Spleen (tissue), 13 donors: ENCODE results near the gene UNC5CL. TPM values are rescaled to one million over a fixed set of nuclear protein-coding genes. Genes with fewer than 3 reads are reported as not detected.

ENCODE experiments used
- DNase-seq: peaks from one replicate; pipeline ENCODE4 v3.0.0-alpha.2; 2020
- H3K27ac ChIP-seq, 8 donors: fragments of 200-600 bp; sonication (generic) in 7 of 8; 1 replicate in 4 of 8; 2 replicates in 4 of 8; pipeline versions ENCODE4 v1.5.0 to v1.8.0; 2016 to 2021; ENCODE audit warnings: inconsistent platforms in 4 of 8, mild to moderate bottlenecking in 4 of 8, moderate library complexity in 1 of 8
- H3K27me3 ChIP-seq, 7 donors: fragments of 200-600 bp; sonication (generic) in 6 of 7; replicated peaks in 1 of 7; 1 replicate in 4 of 7; 2 replicates in 3 of 7; pipeline versions ENCODE4 v1.5.0 to v1.8.0; 2016 to 2021; ENCODE audit warnings: inconsistent platforms in 3 of 7, mild to moderate bottlenecking in 1 of 7
- H3K36me3 ChIP-seq, 6 donors: fragments of 200-600 bp; sonication (generic) in 5 of 6; 1 replicate in 4 of 6; 2 replicates in 2 of 6; pipeline versions ENCODE4 v1.5.0 to v1.8.0; 2016 to 2021; ENCODE audit warnings: inconsistent platforms in 2 of 6
- H3K4me1 ChIP-seq, 6 donors: fragments of 200-600 bp; sonication (generic) in 5 of 6; 1 replicate in 3 of 6; 2 replicates in 3 of 6; pipeline versions ENCODE4 v1.5.0 to v1.8.0; 2016 to 2021; ENCODE audit warnings: inconsistent platforms in 3 of 6
- H3K4me3 ChIP-seq, 8 donors: fragments of 200-600 bp; sonication (generic) in 7 of 8; 1 replicate in 4 of 8; 2 replicates in 4 of 8; pipeline versions ENCODE4 v1.5.0 to v1.8.0; 2016 to 2021; ENCODE audit warnings: inconsistent platforms in 4 of 8, mild to moderate bottlenecking in 4 of 8, moderate library complexity in 2 of 8
- H3K9me3 ChIP-seq, 8 donors: fragments of 200-600 bp; sonication (generic) in 7 of 8; 1 replicate in 4 of 8; 2 replicates in 4 of 8; pipeline versions ENCODE4 v1.5.0 to v1.8.0; 2016 to 2021; ENCODE audit warnings: inconsistent platforms in 4 of 8
- POLR2A ChIP-seq, 3 donors: fragments of 450-650 bp; IDR thresholded peaks; one replicate each; pipeline ENCODE4 v1.5.1; 2017; ENCODE audit warnings: antibody characterized with exemption in 3 of 3, mild to moderate bottlenecking in 1 of 3
- POLR2AphosphoS5 ChIP-seq, 3 donors: sonication (generic); formaldehyde crosslinking; IDR thresholded peaks; one replicate each; pipeline ENCODE4 v1.5.1; 2017; ENCODE audit warnings: antibody characterized with exemption in 3 of 3
- WGBS, 5 donors: extraction: QIAGEN DNeasy Blood & Tissue Kit in 3 of 5; methylation state at CpG; one replicate each; pipeline versions ENCODE4 v1.1.5 to v1.1.7; 2013 to 2018; 5-methylcytosine and 5-hydroxymethylcytosine counted together
- intact Hi-C: fragments of 100-400 bp; cut with DNase I; formaldehyde crosslinking; loops from one replicate; pipeline ENCODE4 v1.15.0; 2023; ENCODE audit warnings: low total_unique reads
- long read RNA-seq, 2 donors: transcript quantifications; one replicate each; lab custom pipeline, GENCODE V29; 2026
- polyA plus RNA-seq, 3 donors: library from polyadenylated mRNA; stranded (reverse); fragments of 200-250 nt; gene quantifications; one replicate each; pipeline ENCODE4 v1.2.1, GENCODE V29; 2013
- total RNA-seq, 7 donors: library from RNA; depleted of rRNA in 3 of 7; stranded (reverse); fragments of >200 nt in 3 of 7; fragmentation: NEBNext Ultra II Directional in 4 of 7; extraction: Animal tissue kit (Norgen Biotek cat#: 25700) in 4 of 7; gene quantifications; one replicate each; pipeline versions ENCODE4 v1.1.0 to v1.2.1, GENCODE V29; 2016 to 2021
- TF ChIP-seq, protein P1 (sequence below), 11 experiments: fragments of 200-600 bp in 7 of 11; fragments of 450-650 bp in 4 of 11; sonication (generic) in 4 of 11; IDR thresholded peaks in 8 of 11; conservative IDR thresholded peaks in 3 of 11; 1 replicate in 7 of 11; 2 replicates in 4 of 11; pipeline versions ENCODE4 v1.4.0 to v1.8.0; 2016 to 2021; ENCODE audit warnings: antibody characterized with exemption in 11 of 11, inconsistent platforms in 4 of 11, mild to moderate bottlenecking in 1 of 11
- donor health status: healthy with polysubstance abuse.
- donor health status: DM: no; HTN: no; CAD: no; lungs with moderate emphysema.
- donor health status: DM: no; HTN: no; CAD: no.
- donor health status: Bipolar disorder and iron deficiency.
- donor health status: healthy.
- donor health status: DM: no; HTN: no; CAD: no.
- donor health status: DM: yes; HTN: yes; CAD: no.

Gene UNC5CL, protein sequence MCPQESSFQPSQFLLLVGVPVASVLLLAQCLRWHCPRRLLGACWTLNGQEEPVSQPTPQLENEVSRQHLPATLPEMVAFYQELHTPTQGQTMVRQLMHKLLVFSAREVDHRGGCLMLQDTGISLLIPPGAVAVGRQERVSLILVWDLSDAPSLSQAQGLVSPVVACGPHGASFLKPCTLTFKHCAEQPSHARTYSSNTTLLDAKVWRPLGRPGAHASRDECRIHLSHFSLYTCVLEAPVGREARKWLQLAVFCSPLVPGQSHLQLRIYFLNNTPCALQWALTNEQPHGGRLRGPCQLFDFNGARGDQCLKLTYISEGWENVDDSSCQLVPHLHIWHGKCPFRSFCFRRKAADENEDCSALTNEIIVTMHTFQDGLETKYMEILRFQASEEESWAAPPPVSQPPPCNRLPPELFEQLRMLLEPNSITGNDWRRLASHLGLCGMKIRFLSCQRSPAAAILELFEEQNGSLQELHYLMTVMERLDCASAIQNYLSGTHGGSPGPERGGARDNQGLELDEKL
- 1 to 10 TPM; 1.7 to 3.9 (median 2.6) TPM for total RNA-seq
- polyA plus RNA-seq: 1 to 10 TPM; 1.4 to 3.0 (median 2.8) TPM
- long read RNA-seq, donor 1: 0 reads
- long read RNA-seq, donor 2: 0 reads

DNA sequence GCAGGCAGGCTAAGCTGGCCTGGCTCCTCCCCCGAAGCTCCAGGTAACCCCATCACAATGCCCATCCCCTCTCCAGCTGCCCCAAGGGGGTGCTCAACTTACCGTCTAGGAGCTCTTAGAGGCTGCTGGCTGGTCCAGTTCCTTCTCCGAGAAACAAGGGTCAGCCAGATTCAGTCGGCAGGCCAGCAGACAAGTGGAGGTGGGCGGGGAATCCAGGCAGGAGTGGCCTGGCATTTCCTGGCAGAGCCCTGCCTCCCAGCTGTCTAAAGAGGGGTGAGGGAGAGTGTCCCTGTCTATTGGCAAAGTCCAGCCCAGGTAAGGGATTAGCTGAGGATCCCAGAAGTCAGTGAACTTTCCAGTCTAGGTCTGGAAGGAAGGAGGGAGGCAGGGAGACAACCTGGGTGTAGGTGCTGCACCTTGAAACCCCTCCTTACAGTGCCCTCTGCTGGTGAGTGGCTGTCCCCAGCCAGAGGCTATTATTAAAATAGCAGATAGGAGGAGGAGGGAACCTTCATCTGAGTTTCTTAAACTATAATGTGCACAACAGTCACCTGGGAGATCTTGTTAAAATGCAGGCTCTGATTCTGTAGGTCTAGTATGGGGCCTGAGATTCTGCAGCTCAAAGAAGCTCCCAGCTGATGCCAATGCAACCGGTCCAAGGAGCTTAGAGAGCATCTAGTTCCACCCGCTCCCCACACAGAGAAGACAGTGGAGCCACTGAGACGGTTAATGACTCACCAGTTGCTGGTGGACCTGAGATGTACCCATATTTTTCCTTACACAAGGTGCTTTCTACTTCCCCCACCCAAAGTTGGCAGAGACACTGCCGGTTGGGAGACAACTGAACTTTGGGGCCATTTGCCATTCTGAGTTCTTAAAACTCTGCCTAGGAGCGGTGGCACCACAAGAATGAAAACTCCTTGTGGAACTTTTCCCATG, at the start of gene UNC5CL:
UNC5CL (minus strand) TSS at position 162 of the 939 bp plus-strand sequence. CDS start 4,147 bp downstream, outside the sequence.
- Histone ChIP-seq H3K27me3 (no peaks in the 10 kb centered on the region), H3K27ac (no peak within 1 kb of the TSS), H3K9me3 (no peaks in the 10 kb centered on the region), H3K4me1 (no peaks in the 10 kb centered on the region), H3K36me3 (peaks cover 0 to 12% (median 0%) of the 10 kb centered on the region in 6 donors), H3K4me3 (no peak within 1 kb of the TSS)
- intact Hi-C loops: no loop called here
- TF ChIP-seq, protein P1, sequence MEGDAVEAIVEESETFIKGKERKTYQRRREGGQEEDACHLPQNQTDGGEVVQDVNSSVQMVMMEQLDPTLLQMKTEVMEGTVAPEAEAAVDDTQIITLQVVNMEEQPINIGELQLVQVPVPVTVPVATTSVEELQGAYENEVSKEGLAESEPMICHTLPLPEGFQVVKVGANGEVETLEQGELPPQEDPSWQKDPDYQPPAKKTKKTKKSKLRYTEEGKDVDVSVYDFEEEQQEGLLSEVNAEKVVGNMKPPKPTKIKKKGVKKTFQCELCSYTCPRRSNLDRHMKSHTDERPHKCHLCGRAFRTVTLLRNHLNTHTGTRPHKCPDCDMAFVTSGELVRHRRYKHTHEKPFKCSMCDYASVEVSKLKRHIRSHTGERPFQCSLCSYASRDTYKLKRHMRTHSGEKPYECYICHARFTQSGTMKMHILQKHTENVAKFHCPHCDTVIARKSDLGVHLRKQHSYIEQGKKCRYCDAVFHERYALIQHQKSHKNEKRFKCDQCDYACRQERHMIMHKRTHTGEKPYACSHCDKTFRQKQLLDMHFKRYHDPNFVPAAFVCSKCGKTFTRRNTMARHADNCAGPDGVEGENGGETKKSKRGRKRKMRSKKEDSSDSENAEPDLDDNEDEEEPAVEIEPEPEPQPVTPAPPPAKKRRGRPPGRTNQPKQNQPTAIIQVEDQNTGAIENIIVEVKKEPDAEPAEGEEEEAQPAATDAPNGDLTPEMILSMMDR (IDR thresholded peaks at IDR 0.05 in 8 of 11, conservative IDR thresholded peaks at IDR 0.05 in 3 of 11): peak in 10 of 11 experiments; percentile 38 to 80 (median 62)
- no peak for TF ChIP-seq POLR2AphosphoS5 (IDR thresholded peaks at IDR 0.05)
- no peak for DNase-seq
- WGBS, 5 donors: 69 to 73% (median 71%) methylated on average over 10 of the region's 10 CpGs

DNA sequence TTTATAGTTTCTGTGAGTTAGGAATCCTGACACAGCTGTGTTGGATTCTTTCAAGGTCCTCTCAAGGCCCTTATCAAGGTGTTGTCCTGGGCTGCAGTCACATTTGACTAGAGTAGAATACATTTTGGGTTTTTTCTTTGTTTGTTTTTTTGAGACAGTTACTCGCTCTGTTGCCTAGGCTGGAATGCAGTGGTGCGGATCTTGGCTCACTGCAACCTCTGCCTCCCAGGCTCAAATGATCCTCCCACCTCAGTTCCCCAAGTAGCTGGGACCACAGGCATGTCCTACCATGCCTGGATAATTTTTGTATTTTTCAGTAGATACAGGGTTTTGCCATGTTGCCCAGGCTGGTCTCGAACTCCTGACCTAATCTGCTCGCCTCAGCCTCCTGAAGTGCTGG, 49.4 kb upstream of the UNC5CL start:
- Histone ChIP-seq H3K4me3 (no peak overlapping the region), H3K9me3 (no peaks in the 10 kb centered on the region), H3K27ac (no peak overlapping the region), H3K4me1 (no peaks in the 10 kb centered on the region), H3K27me3 (no peaks in the 10 kb centered on the region), H3K36me3 (peaks cover 10 to 100% (median 78%) of the 10 kb centered on the region in 6 donors)
- DNase-seq: no peak
- intact Hi-C loops: no loop called here
- TF ChIP-seq, protein P1 (IDR thresholded peaks at IDR 0.05 in 8 of 11, conservative IDR thresholded peaks at IDR 0.05 in 3 of 11): no peak
- TF ChIP-seq POLR2AphosphoS5 (IDR thresholded peaks at IDR 0.05): no peak
- TF ChIP-seq POLR2A (IDR thresholded peaks at IDR 0.05): no peak
- WGBS, 5 donors: 94 to 98% (median 96%) methylated on average over 4 of the region's 4 CpGs

DNA sequence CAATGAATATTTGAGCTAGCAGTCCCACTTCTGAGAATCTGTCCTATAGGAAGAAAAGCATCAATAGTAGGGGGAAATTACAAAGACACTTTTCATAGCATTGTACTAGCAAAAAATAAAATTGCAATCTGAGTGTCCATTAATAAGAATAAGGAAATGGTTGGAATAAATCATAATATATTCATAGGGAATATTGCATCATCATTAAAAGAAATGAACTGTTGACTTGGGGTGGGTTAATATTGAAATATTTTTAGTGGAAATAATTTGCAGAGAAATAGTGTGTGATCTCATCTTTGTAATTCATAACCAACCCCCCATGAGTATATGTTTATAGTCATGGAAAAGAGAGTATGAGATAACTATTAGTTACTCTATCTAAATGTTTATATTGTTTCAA, 46.2 kb upstream of the UNC5CL start:
- Histone ChIP-seq H3K27me3 (no peaks in the 10 kb centered on the region), H3K36me3 (peaks cover 3 to 100% (median 56%) of the 10 kb centered on the region in 6 donors), H3K4me3 (no peak overlapping the region), H3K9me3 (no peaks in the 10 kb centered on the region), H3K27ac (no peak overlapping the region), H3K4me1 (peaks cover 8 to 27% (median 12%) of the 10 kb centered on the region in 6 donors)
- no peak for TF ChIP-seq POLR2A (IDR thresholded peaks at IDR 0.05)
- intact Hi-C loops: no loop called here
- no peak for DNase-seq

DNA sequence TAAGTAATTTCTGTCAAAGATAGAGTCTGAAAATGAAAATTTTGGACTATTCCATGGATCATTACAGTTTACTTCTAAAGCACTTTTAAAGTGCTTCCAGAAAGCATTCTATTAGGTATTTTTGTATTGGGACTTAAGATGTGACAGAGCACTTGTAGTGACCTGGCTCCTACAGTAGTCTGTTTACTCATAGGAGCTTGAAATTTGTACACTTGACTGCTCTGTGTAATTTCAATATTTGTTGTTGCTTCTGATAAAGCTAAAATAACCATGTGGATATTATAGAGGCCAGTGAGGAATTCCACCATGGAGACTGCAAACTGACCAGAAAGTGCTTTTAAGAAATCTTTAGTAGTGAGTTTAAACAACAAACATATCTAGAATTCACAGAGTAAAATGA, 44.1 kb upstream of the UNC5CL start:
- Histone ChIP-seq H3K27ac (no peak overlapping the region), H3K4me1 (peaks cover 10 to 47% (median 22%) of the 10 kb centered on the region in 6 donors), H3K36me3 (peaks cover 3 to 94% (median 42%) of the 10 kb centered on the region in 6 donors), H3K4me3 (no peak overlapping the region), H3K9me3 (no peaks in the 10 kb centered on the region), H3K27me3 (no peaks in the 10 kb centered on the region)
- intact Hi-C loops: no loop called here
- TF ChIP-seq POLR2AphosphoS5 (IDR thresholded peaks at IDR 0.05) (no peak), POLR2A (IDR thresholded peaks at IDR 0.05) (no peak)
- TF ChIP-seq, protein P1 (IDR thresholded peaks at IDR 0.05 in 8 of 11, conservative IDR thresholded peaks at IDR 0.05 in 3 of 11): no peak
- no peak for DNase-seq
